ENCODE data around the gene RALGAPB.

- TF ChIP-seq CTCF (IDR thresholded peaks at IDR 0.05 in 8 of 11, conservative IDR thresholded peaks at IDR 0.05 in 3 of 11) (no peak), POLR2A (IDR thresholded peaks at IDR 0.05) (no peak)
Measured at GRCh38 chr20:38434301-38434741, 38.3 kb upstream of the RALGAPB start.

Data from spleen (tissue), 7 donors.